K562 (cell line): ENCODE data around the gene EPM2A. TPM values are rescaled to one million over a fixed set of nuclear protein-coding genes. Genes with fewer than 3 reads are reported as not detected.

ENCODE experiments used
- AFF4 ChIP-seq: sonication (generic); formaldehyde crosslinking; IDR thresholded peaks from 2 replicates; pipeline ENCODE4 v1.8.0; 2023; ENCODE audit warnings: mild to moderate bottlenecking, missing genetic modification reagents
- C11orf30 ChIP-seq: fragments of 450-650 bp; IDR thresholded peaks from 2 replicates; pipeline ENCODE4 v1.6.1; 2016; ENCODE audit warnings: low read depth, mild to moderate bottlenecking
- CAMTA2 ChIP-seq: fragments of 250-450 bp; sonication (Bioruptor Pico); conservative IDR thresholded peaks from 2 replicates; pipeline ENCODE4 v1.5.1; 2022
- GTF2F1 ChIP-seq: IDR thresholded peaks from 2 replicates; pipeline ENCODE4 v1.6.1; 2011; ENCODE audit warnings: low read depth, low read length, improper control_type of control experiment
- GTF3C2 ChIP-seq: IDR thresholded peaks from 3 replicates; pipeline ENCODE4 v1.6.1; 2011; ENCODE audit warnings: borderline replicate concordance, mild to moderate bottlenecking, moderate library complexity; ENCODE audit not compliant: insufficient read length; ENCODE audit errors: extremely low read depth
- MECOM ChIP-seq: fragments of 250-450 bp; sonication (Bioruptor Pico); IDR thresholded peaks from 2 replicates; pipeline ENCODE4 v1.8.0; 2022; ENCODE audit warnings: inconsistent platforms
- SMAD3 ChIP-seq: fragments of 450-650 bp; formaldehyde crosslinking; conservative IDR thresholded peaks from 2 replicates; pipeline ENCODE4 v1.4.0; 2020; ENCODE audit warnings: mild to moderate bottlenecking
- SNIP1 ChIP-seq: fragments of 450-650 bp; IDR thresholded peaks from 2 replicates; pipeline ENCODE4 v1.7.1; 2017; ENCODE audit warnings: low read depth, mild to moderate bottlenecking
- TOE1 ChIP-seq, 2 experiments: fragments of 450-650 bp in 1 of 2; sonication (generic) in 1 of 2; formaldehyde crosslinking in 1 of 2; IDR thresholded peaks; 2 replicates each; pipeline versions ENCODE4 v1.7.1 to v1.8.0; 2016 to 2022; ENCODE audit warnings: borderline replicate concordance in 2 of 2, mild to moderate bottlenecking in 2 of 2, antibody characterized with exemption in 1 of 2, inconsistent platforms in 1 of 2, low read depth in 1 of 2, missing genetic modification reagents in 1 of 2, moderate library complexity in 1 of 2
- polyA plus RNA-seq, 8 experiments: library from polyadenylated mRNA; depleted of rRNA in 4 of 8; stranded (reverse) in 5 of 8; unstranded in 3 of 8; fragments of >200 nt; fragmentation: Nextera tagmentation in 2 of 8; fragmentation: Illumina TruSeq in 1 of 8; extraction: Ambion mirVana in 2 of 8; extraction: Trizol in 1 of 8; gene quantifications; 2 replicates each; pipeline versions ENCODE4 v1.2.1 to v1.2.3, GENCODE V29; 2011 to 2014; ENCODE audit warnings: inconsistent platforms in 1 of 8, missing spikeins in 1 of 8
- total RNA-seq, 7 experiments: library from RNA; depleted of rRNA in 6 of 7; stranded (reverse); fragments of >200 nt in 6 of 7; fragmentation: Illumina TruSeq in 2 of 7; extraction: Trizol in 2 of 7; gene quantifications; 2 replicates each; pipeline versions ENCODE4 v1.2.1 to v1.2.3, GENCODE V29; 2011 to 2021; ENCODE audit warnings: low replicate concordance in 1 of 7
- TF ChIP-seq, protein P1 (sequence below): sonication (generic); formaldehyde crosslinking; IDR thresholded peaks from 2 replicates; pipeline ENCODE4 v1.8.1; 2022; ENCODE audit warnings: missing genetic modification reagents
- TF ChIP-seq, protein P2 (sequence below): fragments of 450-650 bp; formaldehyde crosslinking; IDR thresholded peaks from 2 replicates; pipeline ENCODE4 v1.4.0; 2020; ENCODE audit warnings: mild to moderate bottlenecking, moderate library complexity
- TF ChIP-seq, protein P3 (sequence below), 3 experiments: fragments of 200-800 bp in 1 of 3; fragments of 250-450 bp in 1 of 3; fragments of 450-650 bp in 1 of 3; sonication (Bioruptor Pico) in 1 of 3; sonication (Bioruptor generic) in 1 of 3; formaldehyde crosslinking in 1 of 3; IDR thresholded peaks; 2 replicates each; pipeline versions ENCODE4 v1.6.1 to v1.8.0; 2016 to 2022; ENCODE audit warnings: mild to moderate bottlenecking in 2 of 3, missing genetic modification characterization in 2 of 3, missing compliant biosample characterization in 1 of 3, moderate library complexity in 1 of 3

Gene EPM2A
- total and polyA plus RNA-seq, 9 of the 15 experiments (the other 6 are each of a cell fraction or from before 2014, with no cell fraction given) = 0.35 to 5.3 (median 2.5) TPM

GRCh38 chr6:145735356-145736165 lies at the start of gene EPM2A (continued):
- TF ChIP-seq AFF4 (CRISPR knock-in tag) = peak; percentile 57; the same call in 1 of the 2 replicates
- no peak for TF ChIP-seq SNIP1
- peak; percentile 25; the same call in 1 of the 2 replicates for TF ChIP-seq TOE1 (IDR thresholded peaks at IDR 0.05; ENCODE audit: borderline replicate concordance)
- TF ChIP-seq TOE1 (CRISPR knock-in tag; IDR thresholded peaks at IDR 0.05; ENCODE audit: borderline replicate concordance, low read depth) = no peak
- TF ChIP-seq, protein P1, sequence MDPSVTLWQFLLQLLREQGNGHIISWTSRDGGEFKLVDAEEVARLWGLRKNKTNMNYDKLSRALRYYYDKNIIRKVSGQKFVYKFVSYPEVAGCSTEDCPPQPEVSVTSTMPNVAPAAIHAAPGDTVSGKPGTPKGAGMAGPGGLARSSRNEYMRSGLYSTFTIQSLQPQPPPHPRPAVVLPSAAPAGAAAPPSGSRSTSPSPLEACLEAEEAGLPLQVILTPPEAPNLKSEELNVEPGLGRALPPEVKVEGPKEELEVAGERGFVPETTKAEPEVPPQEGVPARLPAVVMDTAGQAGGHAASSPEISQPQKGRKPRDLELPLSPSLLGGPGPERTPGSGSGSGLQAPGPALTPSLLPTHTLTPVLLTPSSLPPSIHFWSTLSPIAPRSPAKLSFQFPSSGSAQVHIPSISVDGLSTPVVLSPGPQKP = no peak
- no peak for TF ChIP-seq GTF3C2
- TF ChIP-seq GTF2F1 = no peak
- no peak for TF ChIP-seq C11orf30
- no peak for TF ChIP-seq SMAD3 (CRISPR knock-in tag)
- TF ChIP-seq CAMTA2 (CRISPR knock-in tag) = no peak
- TF ChIP-seq, protein P2, sequence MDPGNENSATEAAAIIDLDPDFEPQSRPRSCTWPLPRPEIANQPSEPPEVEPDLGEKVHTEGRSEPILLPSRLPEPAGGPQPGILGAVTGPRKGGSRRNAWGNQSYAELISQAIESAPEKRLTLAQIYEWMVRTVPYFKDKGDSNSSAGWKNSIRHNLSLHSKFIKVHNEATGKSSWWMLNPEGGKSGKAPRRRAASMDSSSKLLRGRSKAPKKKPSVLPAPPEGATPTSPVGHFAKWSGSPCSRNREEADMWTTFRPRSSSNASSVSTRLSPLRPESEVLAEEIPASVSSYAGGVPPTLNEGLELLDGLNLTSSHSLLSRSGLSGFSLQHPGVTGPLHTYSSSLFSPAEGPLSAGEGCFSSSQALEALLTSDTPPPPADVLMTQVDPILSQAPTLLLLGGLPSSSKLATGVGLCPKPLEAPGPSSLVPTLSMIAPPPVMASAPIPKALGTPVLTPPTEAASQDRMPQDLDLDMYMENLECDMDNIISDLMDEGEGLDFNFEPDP (CRISPR knock-in tag) = no peak
- TF ChIP-seq, protein P3, sequence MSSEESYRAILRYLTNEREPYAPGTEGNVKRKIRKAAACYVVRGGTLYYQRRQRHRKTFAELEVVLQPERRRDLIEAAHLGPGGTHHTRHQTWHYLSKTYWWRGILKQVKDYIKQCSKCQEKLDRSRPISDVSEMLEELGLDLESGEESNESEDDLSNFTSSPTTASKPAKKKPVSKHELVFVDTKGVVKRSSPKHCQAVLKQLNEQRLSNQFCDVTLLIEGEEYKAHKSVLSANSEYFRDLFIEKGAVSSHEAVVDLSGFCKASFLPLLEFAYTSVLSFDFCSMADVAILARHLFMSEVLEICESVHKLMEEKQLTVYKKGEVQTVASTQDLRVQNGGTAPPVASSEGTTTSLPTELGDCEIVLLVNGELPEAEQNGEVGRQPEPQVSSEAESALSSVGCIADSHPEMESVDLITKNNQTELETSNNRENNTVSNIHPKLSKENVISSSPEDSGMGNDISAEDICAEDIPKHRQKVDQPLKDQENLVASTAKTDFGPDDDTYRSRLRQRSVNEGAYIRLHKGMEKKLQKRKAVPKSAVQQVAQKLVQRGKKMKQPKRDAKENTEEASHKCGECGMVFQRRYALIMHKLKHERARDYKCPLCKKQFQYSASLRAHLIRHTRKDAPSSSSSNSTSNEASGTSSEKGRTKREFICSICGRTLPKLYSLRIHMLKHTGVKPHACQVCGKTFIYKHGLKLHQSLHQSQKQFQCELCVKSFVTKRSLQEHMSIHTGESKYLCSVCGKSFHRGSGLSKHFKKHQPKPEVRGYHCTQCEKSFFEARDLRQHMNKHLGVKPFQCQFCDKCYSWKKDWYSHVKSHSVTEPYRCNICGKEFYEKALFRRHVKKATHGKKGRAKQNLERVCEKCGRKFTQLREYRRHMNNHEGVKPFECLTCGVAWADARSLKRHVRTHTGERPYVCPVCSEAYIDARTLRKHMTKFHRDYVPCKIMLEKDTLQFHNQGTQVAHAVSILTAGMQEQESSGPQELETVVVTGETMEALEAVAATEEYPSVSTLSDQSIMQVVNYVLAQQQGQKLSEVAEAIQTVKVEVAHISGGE (CRISPR knock-in tag; IDR thresholded peaks at IDR 0.05) = no peak
- TF ChIP-seq MECOM (CRISPR knock-in tag) = no peak
